NCI-H82 (cell line): Measurements from ENCODE around the gene JCAD.
"Not testable (repeated sequence)": the region's sequence is repeated elsewhere in the genome, so short reads cannot be mapped to it uniquely, and the experiment has no call there.

ENCODE experiments used
- DNase-seq: peaks from one replicate; lab custom pipeline; 2025; lab: John Stamatoyannopoulos, UW

JCAD gene

GRCh38 chr10:29987471-29987870, 71.9 kb downstream of the JCAD start:
- DNase-seq: no peak

GRCh38 chr10:29982997-29983648, 76.3 kb downstream of the JCAD start:
- DNase-seq: no peak

- no peak for DNase-seq
Measured at GRCh38 chr10:29981510-29981909, 77.9 kb downstream of the JCAD start.

DNA sequence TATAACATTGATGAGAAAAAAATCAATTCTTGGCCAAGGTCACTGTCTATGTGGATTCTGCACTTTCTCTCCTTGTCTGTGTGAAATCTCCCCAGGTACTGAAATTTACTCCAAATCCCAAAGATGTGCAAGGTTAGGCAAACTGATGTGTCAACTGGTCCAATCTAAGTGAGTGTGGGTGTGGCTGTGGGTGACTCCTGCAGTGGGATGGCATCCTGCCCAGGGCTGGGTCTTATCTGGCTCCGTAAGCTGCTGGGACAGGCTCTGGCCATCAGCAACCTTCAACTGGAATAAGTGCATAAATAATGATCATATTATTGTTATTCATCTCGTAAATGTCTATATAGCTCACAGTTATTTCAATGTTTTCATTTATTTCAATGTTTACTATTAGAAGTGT, 79.3 kb downstream of the JCAD start:
- no peak for DNase-seq

DNA sequence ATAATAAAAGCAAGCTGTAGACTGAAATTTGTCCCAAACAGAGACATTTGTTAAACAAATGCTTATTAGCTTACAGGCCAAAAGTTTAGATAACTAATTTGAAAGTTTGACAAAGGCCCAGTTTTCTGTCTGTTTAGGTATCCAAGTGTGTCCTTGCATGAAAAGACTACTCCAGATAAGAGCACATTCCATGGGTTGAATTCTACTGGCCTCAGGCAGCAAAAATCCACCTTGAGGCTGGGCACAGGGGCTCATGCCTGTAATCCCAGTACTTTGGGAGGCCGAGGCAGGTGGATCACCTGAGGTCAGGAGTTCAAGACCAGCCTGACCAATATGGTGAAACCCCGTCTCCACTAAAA, 80.0 kb downstream of the JCAD start:
- not testable (repeated sequence) for DNase-seq

GRCh38 chr10:29977171-29977570, 82.2 kb downstream of the JCAD start:
- DNase-seq: no peak

DNA sequence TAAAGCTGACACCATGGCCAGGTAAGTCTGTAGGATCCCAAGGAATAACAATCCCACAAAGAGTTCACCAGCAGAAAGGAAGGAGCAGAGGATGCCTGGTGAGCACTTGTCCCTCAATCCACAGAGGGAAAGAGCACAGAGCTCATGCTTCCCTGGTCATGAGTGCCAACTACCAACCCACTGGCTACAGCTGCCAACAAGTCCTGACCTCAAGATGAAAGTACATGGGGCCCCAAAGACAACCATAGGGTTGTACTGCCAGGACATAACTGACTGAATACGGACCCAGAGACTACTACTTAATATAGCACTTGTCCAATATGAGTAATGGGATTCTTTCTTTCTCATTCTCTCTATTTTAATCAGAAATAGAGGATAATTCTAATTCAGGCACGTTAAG, 83.3 kb downstream of the JCAD start:
- DNase-seq: no peak

- no peak for DNase-seq
Measured at GRCh38 chr10:29974773-29975172, 84.6 kb downstream of the JCAD start.

DNA sequence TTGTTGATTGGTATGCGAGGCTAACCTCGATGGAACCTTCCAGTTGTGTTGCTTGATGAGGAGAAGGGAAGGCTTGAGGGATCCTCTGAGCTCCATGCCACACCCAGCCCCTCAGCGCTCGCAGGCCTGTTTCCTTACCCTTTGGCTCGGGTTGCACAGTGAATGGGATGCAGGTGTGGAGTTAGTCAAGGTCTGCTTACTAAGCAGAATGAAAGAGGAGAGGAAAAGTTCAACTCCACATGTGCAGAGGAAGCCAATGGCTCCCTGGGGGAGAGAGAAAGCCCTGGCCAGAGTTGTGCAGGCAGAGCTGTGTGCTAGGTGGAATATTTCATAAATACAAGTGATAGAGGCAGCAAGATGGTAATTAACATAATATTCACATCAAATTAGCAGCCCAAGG, 85.5 kb downstream of the JCAD start:
- no peak for DNase-seq

DNA sequence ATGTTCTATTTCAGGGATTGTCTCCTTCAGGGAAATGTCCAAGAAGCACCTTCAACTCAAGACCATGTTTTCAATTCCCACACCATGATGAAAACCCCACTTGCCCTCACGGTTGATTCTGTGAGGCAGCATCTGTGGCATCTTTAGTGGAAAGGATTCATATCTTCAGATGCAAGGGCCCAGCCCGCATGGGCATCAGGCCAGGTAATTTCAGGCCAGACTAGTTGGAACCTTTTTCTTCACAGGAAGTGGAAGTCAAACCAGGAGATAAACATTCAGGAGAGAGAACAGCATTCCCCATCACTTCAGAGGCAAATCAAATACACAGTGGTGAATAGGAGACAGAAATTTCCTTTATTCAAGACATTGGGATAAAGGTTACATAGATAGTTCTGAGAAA, 88.8 kb downstream of the JCAD start:
- DNase-seq: no peak

DNA sequence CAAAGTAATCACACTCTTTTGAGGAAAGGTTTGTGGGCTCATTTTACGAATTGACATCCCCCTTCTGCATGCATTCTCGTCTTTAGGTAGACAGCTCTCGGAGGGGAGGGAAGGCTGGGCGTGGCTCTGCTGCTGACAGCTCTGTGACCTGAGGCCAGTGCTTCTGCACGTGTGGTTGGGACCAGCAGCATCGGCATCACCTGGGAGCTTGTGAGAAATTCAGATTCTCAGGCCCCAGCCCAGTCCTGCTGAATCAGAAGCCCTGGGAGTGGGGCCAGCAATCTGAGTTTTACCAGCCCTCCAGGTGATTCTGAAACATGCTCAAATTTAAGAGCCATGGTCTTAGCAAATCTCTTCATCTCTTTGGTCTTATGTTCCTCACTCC, 89.4 kb downstream of the JCAD start:
- DNase-seq: no peak

- DNase-seq: no peak
Measured at GRCh38 chr10:29969255-29970011, 90.0 kb downstream of the JCAD start.

- no peak for DNase-seq
Measured at GRCh38 chr10:29968585-29968984, 90.8 kb downstream of the JCAD start.

GRCh38 chr10:29966269-29966668, 93.1 kb downstream of the JCAD start:
- DNase-seq: no peak
